ENCODE data around the gene OSBPL8.
"Not testable (repeated sequence)": the region's sequence is repeated elsewhere in the genome, so short reads cannot be mapped to it uniquely, and the experiment has no call there.

OSBPL8 gene

DNA sequence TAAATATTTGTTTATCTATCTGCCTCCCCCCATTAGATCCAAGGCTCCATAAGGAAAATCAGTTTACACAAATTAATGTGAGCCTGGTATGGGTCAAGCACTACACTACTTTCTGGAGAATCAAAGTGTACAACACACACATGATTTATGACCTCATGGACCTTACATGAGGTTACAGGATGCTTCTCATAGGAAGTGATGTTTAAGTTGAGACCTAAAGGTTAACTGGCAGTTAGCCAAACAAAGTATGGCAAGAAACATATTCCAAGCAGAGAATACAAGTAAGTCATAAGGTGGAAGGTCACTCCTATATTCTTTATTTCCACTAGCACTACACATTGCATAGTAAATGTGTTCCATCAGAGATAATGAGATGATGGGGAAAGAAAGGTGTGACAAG, 39.2 kb downstream of the OSBPL8 start:
- DNase-seq = no peak

DNA sequence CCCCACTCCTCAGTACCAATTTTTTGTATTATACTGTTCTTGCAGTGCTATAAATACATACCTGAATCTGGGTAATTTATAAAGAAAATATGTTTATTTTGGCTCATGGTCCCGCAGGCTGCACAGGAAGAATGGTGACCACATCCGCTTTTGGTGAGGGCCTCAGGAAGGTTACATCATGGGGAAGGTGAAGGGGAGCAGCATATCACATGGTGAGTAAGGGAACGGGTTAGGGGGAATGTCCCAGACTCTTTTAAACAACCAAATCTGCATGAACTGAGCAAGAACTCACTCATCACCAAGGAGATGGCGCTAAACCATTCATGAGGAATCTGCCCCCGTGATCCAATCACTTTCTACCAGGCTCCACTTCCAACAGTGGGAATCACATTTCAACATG, 40.0 kb downstream of the OSBPL8 start:
- DNase-seq = no peak

DNA sequence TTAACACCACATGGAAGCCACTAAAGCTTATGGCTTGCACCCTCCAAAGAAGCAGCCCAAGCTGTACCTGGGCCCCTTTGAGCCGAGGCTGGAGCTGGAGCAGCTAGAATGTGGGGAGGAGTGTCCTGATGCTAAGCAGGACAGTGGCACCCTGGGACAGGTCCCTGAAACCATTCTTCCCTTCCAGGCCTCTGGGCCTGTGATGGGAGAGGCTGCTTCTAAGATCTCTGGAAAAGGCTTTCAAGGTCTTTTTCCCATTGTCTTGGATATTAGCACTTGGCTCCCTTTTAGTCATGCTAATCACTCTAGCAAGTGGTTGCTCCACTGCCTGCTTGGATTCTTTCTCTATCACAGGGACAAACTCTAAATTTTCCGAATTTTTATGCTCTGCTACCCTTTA, 40.9 kb downstream of the OSBPL8 start:
- no peak for DNase-seq

DNA sequence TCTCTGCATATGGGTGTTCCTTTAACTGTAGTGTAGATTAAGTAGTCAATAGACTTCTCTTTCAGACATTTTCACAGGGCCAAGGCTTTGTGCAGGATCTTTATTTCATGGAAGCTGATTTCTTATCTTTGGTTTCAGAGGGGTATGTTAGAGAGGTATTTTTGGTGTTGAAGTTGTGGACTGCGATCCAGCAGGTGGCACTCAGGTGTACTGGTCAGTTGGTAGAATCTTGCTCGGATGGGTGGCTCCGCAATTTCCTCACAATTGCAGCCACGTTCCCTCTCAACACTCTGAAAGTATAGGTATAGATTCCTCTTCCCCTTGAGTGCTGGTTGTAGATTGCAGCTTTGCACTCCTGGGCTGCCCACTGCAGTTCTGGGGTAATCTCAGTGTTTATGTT, 44.3 kb downstream of the OSBPL8 start:
- DNase-seq = no peak

DNA sequence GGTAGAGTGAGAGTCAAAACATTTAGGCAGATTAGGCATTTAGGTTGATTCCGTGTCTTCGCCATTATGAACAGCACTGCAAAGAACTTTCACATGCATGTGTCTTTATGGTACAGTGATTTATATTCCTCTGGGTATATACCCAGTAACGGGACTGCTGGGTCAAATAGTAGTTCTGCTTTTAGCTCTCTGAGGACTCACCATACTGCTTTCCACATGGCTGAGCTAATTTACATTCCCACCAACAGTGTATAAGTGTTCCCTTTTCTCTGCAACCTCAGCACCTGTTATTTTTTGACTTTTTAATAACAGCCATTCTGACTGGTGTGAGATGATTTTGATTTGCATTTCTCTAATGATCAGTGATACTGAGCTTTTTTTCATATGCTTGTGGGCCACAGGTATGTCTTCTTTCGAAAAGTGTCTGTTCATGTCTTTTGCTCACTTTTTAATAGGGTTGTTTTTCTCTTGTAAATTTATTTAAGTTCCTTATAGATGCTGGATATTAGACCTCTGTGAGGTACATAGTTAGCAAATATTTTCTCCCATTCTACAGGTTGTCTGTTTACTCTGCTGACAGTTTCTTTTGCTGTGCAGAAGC, 48.4 kb downstream of the OSBPL8 start:
- not testable (repeated sequence) for DNase-seq

DNA sequence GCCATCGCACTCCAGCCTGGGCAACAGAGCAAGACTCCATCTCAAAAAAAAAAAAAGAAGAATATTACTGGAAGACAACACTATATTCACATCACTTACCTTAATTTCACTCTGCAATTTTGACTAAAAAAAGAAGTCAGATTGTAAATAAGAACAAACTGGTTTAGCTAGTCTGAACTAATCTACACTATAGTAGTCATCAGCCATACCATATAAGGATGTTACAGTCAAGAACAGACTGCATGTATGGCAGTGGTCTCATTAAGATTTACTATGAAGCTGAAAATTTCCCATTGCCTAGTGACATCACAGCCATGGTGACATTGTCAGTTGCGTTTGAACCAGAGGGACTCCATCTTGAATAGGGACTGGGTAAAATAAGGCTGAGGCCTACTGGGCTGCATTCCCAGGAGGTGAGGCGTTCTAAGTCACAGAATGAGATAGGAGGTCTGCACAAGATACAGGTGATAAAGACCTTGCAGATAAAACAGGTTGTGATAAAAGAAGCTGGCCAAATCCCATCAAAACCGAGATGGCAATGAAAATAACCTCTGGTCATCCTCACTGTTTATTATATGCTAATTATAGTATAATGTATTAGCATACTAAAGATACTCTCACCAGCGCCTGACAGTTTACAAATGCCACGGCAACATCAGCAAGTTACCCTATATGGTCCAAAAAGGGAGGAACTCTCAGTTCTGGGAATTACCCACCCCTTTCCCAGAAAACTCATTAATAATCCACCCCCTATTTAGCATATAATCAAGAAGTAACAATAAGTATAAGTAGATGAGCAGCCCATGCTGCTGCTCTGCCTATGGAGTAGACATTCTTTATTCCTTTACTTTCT, 51.2 kb downstream of the OSBPL8 start:
- no peak for DNase-seq

DNA sequence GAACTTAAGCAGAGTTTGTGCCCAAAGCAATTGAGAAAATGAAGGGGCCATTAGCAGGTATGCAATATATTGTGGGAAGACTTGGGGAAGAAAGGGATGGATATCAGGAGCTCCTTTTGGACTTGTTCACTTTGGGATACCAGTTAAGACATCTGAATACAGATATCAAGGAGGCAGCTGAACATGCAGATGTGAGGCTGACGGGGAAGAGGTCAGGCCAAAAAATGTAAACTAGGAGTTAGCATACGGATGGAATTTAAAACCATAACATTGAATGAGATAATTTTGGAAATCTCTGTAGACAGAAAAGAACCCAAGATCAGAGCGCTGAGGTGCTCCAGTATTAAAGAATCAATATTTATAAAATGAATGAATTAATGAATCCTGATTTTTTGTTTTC, 53.4 kb downstream of the OSBPL8 start:
- no peak for DNase-seq

DNA sequence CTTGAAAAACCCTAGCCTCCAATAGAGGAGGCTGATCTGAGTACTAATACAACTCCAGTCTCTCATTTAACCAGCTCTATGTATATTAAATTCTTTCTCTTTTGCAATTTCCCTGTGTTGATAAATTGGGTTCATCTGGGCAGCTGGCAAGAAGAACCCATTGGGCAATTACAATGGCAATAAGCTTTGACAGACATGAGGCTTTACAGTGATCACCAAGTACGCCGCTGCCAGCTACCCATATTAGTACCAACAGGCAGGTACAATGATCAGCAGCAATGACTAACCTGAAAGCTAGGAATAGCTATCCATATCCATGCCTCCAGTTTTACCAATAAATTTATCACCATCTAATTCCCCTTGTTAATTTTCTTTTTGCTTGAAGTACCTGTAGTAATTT, 54.5 kb downstream of the OSBPL8 start:
- DNase-seq = no peak

DNA sequence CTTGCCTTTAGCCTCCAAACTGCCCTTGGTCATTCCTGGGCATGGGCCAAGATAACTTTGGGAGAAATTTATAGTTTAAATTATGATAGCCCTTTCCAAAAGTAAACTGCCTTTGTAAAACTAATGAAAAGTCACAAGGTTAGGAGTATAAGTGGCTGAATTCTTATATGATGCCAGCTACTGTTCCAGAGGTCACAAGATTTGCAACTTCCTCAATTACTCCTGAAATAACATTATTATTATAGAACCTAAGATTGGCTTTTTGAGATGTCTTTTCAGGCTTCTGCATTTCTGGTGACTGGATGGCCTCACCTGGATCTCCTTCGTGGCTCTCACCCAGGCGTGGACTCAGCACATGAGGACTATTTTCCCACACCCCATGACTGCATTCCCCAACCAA, 55.0 kb downstream of the OSBPL8 start:
- DNase-seq = no peak

DNA sequence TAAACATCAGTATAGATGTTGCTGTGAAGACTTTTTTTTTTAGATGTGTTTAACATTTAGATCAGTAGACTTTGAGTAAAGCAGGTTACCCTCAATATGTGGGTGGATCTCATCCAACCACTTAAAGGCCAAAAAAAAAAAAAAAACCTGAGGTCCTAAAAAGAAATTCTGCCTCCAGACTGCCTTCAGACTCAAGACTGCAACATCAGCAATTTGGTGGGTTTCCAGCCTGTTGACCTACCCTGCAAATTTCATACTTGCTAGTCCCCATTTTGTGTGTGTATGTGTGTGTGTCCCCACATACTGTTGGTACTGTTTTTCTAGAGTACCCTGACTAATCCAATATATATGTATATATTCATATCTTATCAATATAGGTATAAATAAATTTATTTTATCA, 55.6 kb downstream of the OSBPL8 start:
- DNase-seq = no peak

DNA sequence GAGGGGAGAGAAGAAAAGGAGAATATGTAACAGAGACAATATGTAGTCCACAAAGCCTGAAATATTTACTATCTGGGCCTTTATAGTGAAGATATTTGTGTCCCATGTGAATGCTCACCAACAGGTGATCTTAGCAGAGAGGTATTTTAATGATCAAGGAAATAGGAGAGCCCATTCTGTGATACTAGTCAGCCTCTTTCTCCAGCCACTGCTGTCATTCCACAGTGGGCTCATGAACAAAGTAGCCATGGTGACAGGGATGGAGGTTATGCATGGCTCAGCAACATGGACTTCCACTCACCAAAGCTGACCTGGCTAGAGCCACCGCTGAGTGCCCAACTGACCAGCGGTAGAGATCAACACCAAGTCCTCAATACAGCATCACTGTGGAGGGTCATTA, 58.2 kb downstream of the OSBPL8 start:
- DNase-seq = no peak

DNA sequence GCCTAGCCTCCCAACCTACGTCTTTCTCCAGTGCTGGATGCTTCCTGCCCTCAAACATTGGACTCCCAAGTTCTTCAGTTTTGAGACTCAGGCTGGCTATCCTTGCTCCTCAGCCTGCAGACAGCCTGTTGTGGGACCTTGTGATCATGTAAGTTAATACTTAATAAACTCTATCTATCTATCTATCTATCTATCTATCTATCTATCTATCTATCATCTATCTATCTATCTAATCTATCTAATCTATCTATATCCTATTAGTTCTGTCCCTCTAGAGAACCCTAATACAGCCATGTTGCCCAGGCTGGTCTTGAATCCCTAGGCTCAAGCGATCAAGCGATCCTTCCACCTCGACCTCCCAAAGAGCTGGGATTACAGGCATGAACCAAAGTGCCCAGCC, 60.4 kb downstream of the OSBPL8 start:
- DNase-seq = not testable (repeated sequence)

DNA sequence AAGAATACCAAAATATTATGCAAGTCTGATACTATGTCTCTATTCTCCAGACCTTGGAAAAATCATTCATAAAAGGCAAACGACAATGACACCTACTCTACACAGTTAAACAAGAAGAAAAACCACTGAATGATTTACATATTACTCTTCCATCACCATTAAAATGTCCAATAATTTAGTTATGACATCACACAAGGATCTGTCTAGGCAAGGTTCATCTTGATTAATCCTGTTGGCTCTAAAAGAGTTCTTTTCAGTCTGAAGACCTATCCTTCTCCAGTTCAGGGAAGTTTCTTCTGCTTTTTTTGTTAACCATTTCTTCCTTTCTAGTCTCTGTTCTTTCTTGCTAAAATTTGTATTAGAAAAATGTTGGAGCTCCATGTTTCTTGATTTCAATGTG, 64.0 kb downstream of the OSBPL8 start:
- no peak for DNase-seq

DNA sequence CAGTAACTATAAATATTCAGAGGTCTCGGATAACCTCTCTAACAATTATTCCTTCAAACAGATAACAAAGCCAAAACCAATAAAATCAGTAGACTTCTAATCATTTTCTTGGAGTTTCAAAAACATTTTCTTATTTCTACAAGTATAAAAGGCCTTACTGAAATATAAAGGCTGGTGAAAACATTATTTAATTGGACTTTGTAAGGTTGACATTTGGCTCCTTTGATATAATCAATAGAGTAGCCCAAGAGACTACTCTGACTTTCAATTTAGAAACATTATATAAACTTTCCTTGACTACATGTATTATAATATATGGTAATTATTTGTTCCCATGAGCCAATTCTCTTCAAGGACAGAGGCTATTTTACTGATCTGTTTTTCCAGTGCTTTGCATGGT, 68.3 kb downstream of the OSBPL8 start:
- DNase-seq = no peak

DNA sequence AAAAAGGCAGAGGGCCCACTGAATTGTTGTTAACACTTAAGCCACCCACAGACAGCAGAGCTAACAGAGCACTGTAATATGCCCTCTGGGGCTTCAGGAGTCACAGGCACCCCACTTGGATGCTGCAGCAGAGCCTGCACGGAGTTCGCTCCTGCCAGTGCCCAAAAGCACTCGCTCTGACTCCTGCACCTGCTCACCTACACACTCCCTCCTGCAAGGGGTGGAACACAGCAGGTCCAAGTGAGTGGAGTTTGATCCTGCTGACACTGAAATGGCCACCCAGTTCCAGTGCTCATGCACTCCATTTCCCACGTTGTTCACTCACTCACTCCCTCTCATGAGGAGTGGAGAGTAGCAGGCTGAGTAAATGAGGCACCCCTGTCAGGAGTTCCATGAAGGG, 68.8 kb downstream of the OSBPL8 start:
- no peak for DNase-seq

DNA sequence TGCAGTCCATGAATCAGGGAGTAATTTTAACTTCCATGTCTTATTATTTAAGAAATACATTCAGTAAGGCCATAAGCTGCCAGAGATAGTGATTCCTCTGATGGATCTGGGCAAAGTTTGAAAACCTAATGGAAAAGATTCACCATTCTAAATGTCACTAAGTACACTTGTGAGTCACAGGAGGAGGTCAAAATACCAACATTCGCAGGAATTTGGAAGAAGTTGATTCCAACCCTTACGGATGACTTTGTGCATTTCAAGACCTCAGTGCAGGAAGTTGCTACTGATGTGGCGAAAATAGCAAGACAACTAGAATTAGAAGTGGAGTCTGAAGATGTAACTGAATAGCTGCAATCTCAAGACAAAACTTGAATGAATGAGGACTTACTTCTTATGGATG, 69.8 kb downstream of the OSBPL8 start:
- no peak for DNase-seq

DNA sequence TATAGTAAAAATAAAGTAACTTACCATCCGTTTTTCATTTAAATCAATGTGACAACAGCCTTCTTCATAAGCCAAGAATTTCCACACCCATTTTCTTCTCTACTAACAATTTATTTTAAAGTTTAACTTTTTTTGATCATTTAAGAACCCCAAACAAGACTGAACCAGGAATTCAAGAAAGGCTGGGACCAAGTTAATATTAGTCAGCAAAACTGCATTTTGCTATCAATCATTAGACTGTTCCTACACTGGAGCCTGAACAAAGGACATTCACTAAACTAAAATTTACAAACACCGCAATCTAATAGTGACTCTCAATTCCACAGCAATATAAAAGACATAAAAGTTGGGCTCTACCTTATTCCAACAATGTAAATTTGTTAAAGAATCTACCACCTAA, 73.6 kb downstream of the OSBPL8 start:
- DNase-seq = no peak

DNA sequence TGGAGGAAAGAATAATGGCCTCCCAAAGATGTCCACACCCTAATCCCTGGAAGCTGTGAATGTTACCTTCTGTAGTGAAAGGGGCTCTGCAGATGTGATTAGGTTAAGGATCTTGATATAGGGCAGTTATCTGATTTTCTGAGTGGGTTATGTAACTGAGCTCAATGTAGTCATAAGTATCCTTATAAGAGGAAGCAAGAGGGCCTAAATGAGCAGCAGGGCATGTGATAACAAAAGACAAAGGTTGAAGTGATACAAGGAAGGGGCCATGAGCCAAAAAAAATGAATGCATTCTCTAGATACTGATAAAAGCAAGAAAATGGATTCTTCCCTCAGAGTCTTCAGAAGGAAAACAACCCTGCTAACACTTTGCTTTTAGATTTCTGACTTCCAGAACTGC, 78.8 kb downstream of the OSBPL8 start:
- no peak for DNase-seq

DNA sequence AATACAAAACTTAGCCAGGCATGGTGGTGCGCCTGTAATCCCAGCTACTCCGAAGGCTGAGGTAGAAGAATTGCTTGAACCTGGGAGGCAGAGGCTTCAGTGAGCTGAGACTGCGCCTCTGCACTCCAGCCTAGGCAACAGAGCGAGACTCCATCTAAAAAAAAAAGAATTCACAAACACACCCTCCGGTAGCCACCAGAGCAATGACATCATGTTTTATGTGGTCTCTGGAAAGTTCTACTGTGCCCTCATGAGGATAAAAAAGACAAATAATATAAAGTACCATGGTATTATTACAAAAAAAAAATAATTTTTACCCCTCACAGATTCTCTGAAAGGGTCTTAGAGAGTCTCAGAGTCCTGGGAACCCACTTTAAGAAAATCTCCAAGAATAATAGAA, 81.5 kb downstream of the OSBPL8 start:
- no peak for DNase-seq

DNA sequence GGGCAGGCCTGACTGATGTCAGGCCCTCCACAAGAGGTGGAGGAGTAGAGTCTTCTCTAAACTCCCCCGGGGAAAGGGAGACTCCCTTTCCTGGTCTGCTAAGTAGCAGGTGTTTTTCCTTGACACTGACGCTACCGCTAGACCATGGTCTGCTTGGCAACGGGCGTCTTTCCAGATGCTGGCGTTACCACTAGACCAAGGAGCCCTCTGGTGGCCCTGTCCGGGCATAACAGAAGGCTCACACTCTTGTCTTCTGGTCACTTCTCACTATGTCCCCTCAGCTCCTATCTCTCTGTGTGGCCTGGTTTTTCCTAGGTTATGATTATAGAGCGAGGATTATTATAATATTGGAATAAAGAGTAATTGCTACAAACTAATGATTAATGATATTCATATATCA, 86.7 kb downstream of the OSBPL8 start:
- DNase-seq = not testable (repeated sequence)

DNA sequence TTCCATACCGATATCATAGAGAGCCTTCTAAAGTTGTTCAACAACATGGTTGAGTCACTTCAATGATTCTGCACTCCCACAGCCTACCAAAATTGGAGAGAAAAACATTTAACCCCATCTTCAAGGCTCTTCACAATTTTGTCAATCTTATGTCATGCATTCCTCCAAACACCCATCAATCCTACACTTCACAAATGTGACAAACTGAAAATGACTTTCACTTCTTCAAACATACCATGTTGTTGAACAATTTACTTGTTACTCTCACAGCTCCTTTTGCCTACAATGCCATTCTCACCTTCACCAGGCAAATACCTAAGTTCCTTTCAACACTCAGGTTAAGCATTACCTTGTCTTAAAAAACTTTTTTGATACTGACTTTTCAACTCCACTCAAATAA, 88.0 kb downstream of the OSBPL8 start:
- no peak for DNase-seq

DNA sequence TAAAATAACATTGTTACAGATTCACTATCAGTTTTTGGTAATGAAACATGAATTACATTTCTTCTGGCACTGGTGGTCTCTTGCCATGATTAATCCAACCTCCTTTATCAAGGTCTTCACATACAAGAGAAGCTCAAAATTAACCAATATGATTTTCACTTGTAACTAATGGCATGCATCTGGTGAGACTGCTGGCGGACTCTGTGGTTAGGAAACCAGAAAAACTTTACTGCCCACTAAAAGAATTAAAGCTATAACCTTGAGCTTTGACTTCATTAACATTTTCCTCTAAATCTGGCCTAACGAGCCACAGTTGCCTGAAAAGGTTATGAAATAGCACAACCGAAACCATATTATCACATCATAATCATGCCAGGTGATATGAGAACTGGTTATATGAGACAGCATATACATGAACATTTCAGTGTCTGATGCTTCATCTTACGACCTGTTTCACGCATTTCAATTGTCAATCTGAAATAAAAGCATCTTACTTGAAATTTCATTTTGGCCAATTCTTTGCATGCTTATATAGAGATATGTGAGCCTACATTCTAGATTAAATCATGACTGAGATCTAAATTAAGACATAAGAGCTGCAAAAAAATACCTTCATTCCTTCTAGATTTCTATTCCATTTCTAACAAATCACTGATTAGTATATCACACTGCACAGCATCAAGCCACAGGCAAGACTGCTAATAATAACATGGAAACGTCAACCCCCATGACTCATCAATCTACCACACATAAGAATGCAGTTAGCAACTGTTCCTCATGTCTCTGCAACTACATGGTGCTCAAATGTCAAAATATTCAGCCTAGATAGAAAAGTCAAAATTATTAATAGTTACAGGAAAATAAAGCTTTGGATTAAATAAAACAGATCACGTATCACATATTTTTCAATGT, 89.3 kb downstream of the OSBPL8 start:
- DNase-seq = no peak

DNA sequence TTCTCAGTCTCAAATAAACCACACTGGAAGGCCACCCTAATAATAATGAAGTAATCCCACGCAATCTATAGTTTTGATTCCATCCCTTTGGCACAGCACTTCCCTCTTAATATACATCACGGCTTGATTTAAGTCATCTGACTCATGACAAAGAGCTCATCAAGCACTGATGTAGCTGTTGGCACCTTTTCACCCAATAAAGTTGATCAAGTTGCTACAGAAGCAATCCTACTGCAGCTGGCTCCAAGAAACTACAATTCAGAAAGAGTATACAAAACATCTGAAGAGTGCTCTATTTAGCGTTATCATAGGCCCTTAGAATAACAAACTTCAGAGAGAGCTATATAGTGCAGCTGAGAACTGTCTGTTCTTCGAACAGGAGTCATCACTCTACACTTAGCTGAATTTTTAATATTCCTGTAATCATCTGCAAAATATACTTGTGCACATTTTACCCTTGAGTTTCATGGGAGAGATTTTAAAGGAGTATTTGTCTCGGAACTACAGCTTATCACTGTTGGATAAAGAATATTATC, 94.9 kb downstream of the OSBPL8 start:
- no peak for DNase-seq

All from DMS 273 treated with DMSO at 0.1 percent for 48 hours (cell line).